K562 (cell line): ENCODE measurements around the gene STX19. TPM values are rescaled to one million over a fixed set of nuclear protein-coding genes. Genes with fewer than 3 reads are reported as not detected.

Experiments
- FOS ChIP-seq: IDR thresholded peaks from 3 replicates; pipeline ENCODE4 v1.6.1; 2011; ENCODE audit not compliant: insufficient read length; ENCODE audit errors: extremely low read depth
- HLTF ChIP-seq: fragments of 450-650 bp; IDR thresholded peaks from 2 replicates; pipeline ENCODE4 v1.6.1; 2016
- KLF1 ChIP-seq: fragments of 450-650 bp; IDR thresholded peaks from 2 replicates; pipeline ENCODE4 v1.6.1; 2016; ENCODE audit warnings: missing genetic modification characterization, missing compliant biosample characterization
- MBD2 ChIP-seq: sonication (generic); IDR thresholded peaks from 2 replicates; pipeline ENCODE4 v1.6.1; 2016; ENCODE audit warnings: low read depth, borderline replicate concordance
- MEF2A ChIP-seq: IDR thresholded peaks from 2 replicates; pipeline ENCODE4 v1.6.1; 2011; ENCODE audit warnings: low read depth, mild to moderate bottlenecking, low read length, moderate library complexity; ENCODE audit not compliant: control insufficient read depth
- MEF2D ChIP-seq: conservative IDR thresholded peaks from 2 replicates; pipeline ENCODE4 v1.6.1; 2016; ENCODE audit warnings: low read depth, missing genetic modification characterization, missing compliant biosample characterization
- NELFE ChIP-seq: IDR thresholded peaks from 2 replicates; pipeline ENCODE4 v1.6.1; 2011; ENCODE audit warnings: mild to moderate bottlenecking; ENCODE audit not compliant: insufficient read depth, insufficient read length
- PHF8 ChIP-seq: fragments of 200-600 bp; sonication (generic); IDR thresholded peaks from 2 replicates; pipeline ENCODE4 v1.6.1; 2012; ENCODE audit warnings: mixed run types, mild to moderate bottlenecking, inconsistent platforms, low read length, moderate library complexity, borderline replicate concordance
- SAFB2 ChIP-seq: fragments of 200-400 bp; formaldehyde crosslinking; IDR thresholded peaks from 2 replicates; pipeline ENCODE4 v1.6.1; 2018; ENCODE audit warnings: borderline replicate concordance, low read length, low read depth, moderate library complexity; ENCODE audit not compliant: severe bottlenecking
- SMAD3 ChIP-seq: fragments of 450-650 bp; formaldehyde crosslinking; conservative IDR thresholded peaks from 2 replicates; pipeline ENCODE4 v1.4.0; 2020; ENCODE audit warnings: mild to moderate bottlenecking
- TAF15 ChIP-seq: fragments of 200-400 bp; formaldehyde crosslinking; IDR thresholded peaks from 2 replicates; pipeline ENCODE4 v1.6.1; 2017; ENCODE audit warnings: mild to moderate bottlenecking, low read depth, low read length, moderate library complexity
- TCF3 ChIP-seq: sonication (generic); formaldehyde crosslinking; IDR thresholded peaks from 2 replicates; pipeline ENCODE4 v1.4.0; 2020; ENCODE audit warnings: mild to moderate bottlenecking, missing genetic modification reagents
- U2AF1 ChIP-seq: fragments of 200-400 bp; formaldehyde crosslinking; optimal IDR thresholded peaks from 2 replicates; pipeline ENCODE3; 2017; ENCODE audit warnings: mild to moderate bottlenecking, low read depth, low read length, moderate library complexity
- ZNF263 ChIP-seq: sonication (generic); formaldehyde crosslinking; IDR thresholded peaks from 2 replicates; pipeline ENCODE4 v1.8.0; 2022; ENCODE audit warnings: mild to moderate bottlenecking, missing genetic modification reagents, borderline replicate concordance
- ZNF699 ChIP-seq: fragments of 250-450 bp; sonication (Bioruptor Pico); IDR thresholded peaks from 2 replicates; pipeline ENCODE4 v1.8.0; 2021; ENCODE audit warnings: mild to moderate bottlenecking, moderate library complexity; ENCODE audit not compliant: insufficient replicate concordance
- ZNF717 ChIP-seq: fragments of 250-450 bp; sonication (Bioruptor Pico); IDR thresholded peaks from 2 replicates; pipeline ENCODE4 v1.5.0; 2021
- polyA plus RNA-seq, 8 experiments: library from polyadenylated mRNA; depleted of rRNA in 4 of 8; stranded (reverse) in 5 of 8; unstranded in 3 of 8; fragments of >200 nt; fragmentation: Nextera tagmentation in 2 of 8; fragmentation: Illumina TruSeq in 1 of 8; extraction: Ambion mirVana in 2 of 8; extraction: Trizol in 1 of 8; gene quantifications; 2 replicates each; pipeline versions ENCODE4 v1.2.1 to v1.2.3, GENCODE V29; 2011 to 2014; ENCODE audit warnings: inconsistent platforms in 1 of 8, missing spikeins in 1 of 8
- total RNA-seq, 7 experiments: library from RNA; depleted of rRNA in 6 of 7; stranded (reverse); fragments of >200 nt in 6 of 7; fragmentation: Illumina TruSeq in 2 of 7; extraction: Trizol in 2 of 7; gene quantifications; 2 replicates each; pipeline versions ENCODE4 v1.2.1 to v1.2.3, GENCODE V29; 2011 to 2021; ENCODE audit warnings: low replicate concordance in 1 of 7
- TF ChIP-seq, protein P1 (sequence below), 2 experiments: fragments of 450-650 bp; IDR thresholded peaks; 2 replicates each; pipeline ENCODE4 v1.6.1; 2018; ENCODE audit warnings: mild to moderate bottlenecking in 2 of 2, low read depth in 1 of 2; ENCODE audit not compliant: partially characterized antibody in 2 of 2
- TF ChIP-seq, protein P2 (sequence below): sonication (generic); formaldehyde crosslinking; IDR thresholded peaks from 2 replicates; pipeline ENCODE4 v1.8.0; 2022; ENCODE audit warnings: missing genetic modification reagents, mild to moderate bottlenecking, moderate library complexity, borderline replicate concordance
- TF ChIP-seq, protein P3 (sequence below), 2 experiments: fragments of 250-450 bp in 1 of 2; fragments of 450-650 bp in 1 of 2; sonication (Bioruptor Pico) in 1 of 2; IDR thresholded peaks; 2 replicates each; pipeline versions ENCODE4 v1.6.1 to v1.8.0; 2016 to 2021; ENCODE audit warnings: mild to moderate bottlenecking in 2 of 2, moderate library complexity in 2 of 2, missing compliant biosample characterization in 1 of 2, missing genetic modification characterization in 1 of 2
- TF ChIP-seq, protein P4 (sequence below): fragments of 250-450 bp; sonication (Bioruptor Pico); IDR thresholded peaks from 2 replicates; pipeline ENCODE4 v1.8.0; 2022; ENCODE audit warnings: moderate library complexity, mild to moderate bottlenecking, inconsistent platforms

The STX19 gene
- total and polyA plus RNA-seq, 9 of the 15 experiments (the other 6 are each of a cell fraction or from before 2014, with no cell fraction given), result 0.04 TPM; not detected in 8

DNA sequence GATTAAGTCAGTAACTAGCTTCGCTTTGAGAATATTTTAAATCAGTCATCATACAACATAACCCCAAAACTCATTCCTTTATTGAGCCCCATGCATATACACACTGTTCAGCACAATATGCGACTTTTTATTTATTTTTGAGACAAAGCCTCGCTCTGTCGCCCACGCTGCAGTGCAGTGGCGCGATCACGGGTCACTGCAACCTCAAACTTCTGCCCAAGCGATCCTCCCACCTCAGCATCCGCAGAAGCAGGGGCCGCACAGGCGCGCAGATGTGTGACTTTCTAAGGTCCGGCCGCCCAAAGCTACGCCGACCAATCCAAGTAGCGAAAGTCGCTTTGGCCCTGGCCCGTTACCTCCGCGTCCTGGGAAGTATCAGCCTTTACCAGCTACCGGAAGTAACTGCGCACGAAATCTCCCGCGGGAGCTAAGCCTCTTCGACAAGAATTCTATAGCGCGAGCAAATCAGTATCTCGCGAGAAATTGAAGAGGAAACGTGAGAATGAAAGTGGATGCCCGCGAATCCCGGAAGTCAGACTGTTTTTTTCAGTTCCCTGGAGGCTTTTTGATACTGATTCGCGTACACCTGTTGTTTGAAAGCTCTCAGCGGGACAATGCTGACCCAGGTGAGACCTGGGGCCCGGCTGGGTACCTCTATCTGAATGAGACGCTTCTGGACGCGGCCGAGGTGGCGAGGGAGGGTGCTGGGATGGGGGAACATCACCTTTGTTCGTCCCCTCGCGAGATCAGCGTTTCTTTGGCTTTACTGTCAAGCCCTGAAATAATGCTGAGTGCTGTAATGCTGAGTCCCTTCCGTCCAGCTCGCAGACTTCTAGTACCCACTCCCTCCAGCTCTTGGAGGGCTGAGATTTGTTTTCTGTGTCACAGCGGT, 34.4 kb upstream of the STX19 start, which contains the start of the genes DHFR2 and NSUN3 (continued):
- no peak for TF ChIP-seq ZNF717 (CRISPR knock-in tag)
- TF ChIP-seq SMAD3, result no peak
- TF ChIP-seq U2AF1, result no peak
- TF ChIP-seq MEF2A, result no peak
- no peak for TF ChIP-seq SAFB2
- TF ChIP-seq FOS, result no peak
- no peak for TF ChIP-seq KLF1
- no peak for TF ChIP-seq TAF15
- no peak for TF ChIP-seq MEF2D (tag)
- no peak for TF ChIP-seq ZNF263
- no peak for TF ChIP-seq TCF3 (CRISPR knock-in tag)
- no peak for TF ChIP-seq HLTF
- no peak for TF ChIP-seq ZNF699 (CRISPR knock-in tag)
- no peak; the same call in 1 of the 2 replicates for TF ChIP-seq MBD2
- TF ChIP-seq, protein P1, sequence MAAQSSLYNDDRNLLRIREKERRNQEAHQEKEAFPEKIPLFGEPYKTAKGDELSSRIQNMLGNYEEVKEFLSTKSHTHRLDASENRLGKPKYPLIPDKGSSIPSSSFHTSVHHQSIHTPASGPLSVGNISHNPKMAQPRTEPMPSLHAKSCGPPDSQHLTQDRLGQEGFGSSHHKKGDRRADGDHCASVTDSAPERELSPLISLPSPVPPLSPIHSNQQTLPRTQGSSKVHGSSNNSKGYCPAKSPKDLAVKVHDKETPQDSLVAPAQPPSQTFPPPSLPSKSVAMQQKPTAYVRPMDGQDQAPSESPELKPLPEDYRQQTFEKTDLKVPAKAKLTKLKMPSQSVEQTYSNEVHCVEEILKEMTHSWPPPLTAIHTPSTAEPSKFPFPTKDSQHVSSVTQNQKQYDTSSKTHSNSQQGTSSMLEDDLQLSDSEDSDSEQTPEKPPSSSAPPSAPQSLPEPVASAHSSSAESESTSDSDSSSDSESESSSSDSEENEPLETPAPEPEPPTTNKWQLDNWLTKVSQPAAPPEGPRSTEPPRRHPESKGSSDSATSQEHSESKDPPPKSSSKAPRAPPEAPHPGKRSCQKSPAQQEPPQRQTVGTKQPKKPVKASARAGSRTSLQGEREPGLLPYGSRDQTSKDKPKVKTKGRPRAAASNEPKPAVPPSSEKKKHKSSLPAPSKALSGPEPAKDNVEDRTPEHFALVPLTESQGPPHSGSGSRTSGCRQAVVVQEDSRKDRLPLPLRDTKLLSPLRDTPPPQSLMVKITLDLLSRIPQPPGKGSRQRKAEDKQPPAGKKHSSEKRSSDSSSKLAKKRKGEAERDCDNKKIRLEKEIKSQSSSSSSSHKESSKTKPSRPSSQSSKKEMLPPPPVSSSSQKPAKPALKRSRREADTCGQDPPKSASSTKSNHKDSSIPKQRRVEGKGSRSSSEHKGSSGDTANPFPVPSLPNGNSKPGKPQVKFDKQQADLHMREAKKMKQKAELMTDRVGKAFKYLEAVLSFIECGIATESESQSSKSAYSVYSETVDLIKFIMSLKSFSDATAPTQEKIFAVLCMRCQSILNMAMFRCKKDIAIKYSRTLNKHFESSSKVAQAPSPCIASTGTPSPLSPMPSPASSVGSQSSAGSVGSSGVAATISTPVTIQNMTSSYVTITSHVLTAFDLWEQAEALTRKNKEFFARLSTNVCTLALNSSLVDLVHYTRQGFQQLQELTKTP (IDR thresholded peaks at IDR 0.05; ENCODE audit: low read depth in 1 of 2, partially characterized antibody in 2 of 2), result no peak
- TF ChIP-seq, protein P2, sequence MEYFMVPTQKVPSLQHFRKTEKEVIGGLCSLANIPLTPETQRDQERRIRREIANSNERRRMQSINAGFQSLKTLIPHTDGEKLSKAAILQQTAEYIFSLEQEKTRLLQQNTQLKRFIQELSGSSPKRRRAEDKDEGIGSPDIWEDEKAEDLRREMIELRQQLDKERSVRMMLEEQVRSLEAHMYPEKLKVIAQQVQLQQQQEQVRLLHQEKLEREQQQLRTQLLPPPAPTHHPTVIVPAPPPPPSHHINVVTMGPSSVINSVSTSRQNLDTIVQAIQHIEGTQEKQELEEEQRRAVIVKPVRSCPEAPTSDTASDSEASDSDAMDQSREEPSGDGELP (CRISPR knock-in tag), result peak; percentile 54
- TF ChIP-seq NELFE, result no peak
- TF ChIP-seq, protein P3, sequence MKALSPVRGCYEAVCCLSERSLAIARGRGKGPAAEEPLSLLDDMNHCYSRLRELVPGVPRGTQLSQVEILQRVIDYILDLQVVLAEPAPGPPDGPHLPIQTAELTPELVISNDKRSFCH (CRISPR knock-in tag; IDR thresholded peaks at IDR 0.05), result no peak
- TF ChIP-seq, protein P3 (tag; IDR thresholded peaks at IDR 0.05), result no peak
- TF ChIP-seq, protein P4, sequence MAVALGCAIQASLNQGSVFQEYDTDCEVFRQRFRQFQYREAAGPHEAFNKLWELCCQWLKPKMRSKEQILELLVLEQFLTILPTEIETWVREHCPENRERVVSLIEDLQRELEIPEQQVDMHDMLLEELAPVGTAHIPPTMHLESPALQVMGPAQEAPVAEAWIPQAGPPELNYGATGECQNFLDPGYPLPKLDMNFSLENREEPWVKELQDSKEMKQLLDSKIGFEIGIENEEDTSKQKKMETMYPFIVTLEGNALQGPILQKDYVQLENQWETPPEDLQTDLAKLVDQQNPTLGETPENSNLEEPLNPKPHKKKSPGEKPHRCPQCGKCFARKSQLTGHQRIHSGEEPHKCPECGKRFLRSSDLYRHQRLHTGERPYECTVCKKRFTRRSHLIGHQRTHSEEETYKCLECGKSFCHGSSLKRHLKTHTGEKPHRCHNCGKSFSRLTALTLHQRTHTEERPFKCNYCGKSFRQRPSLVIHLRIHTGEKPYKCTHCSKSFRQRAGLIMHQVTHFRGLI (CRISPR knock-in tag), result no peak
- TF ChIP-seq PHF8, result peak; percentile 75
